K562 (cell line): ENCODE data around the gene KCNQ5. TPM values are rescaled to one million over a fixed set of nuclear protein-coding genes. Genes with fewer than 3 reads are reported as not detected.

Experiments
- ATAC-seq: fragments of 200-7000 bp; cut with Tn5 transposase; 3 replicates; pipeline ENCODE4 v1.9.1; 2020; ENCODE audit warnings: moderate library complexity
- BruUV-seq: library from RNA; stranded (reverse); fragments of 400-500 nt; replicated peaks from 2 replicates; lab custom pipeline; 2021; lab: Mats Ljungman, UMichigan
- CTCF ChIA-PET: fragments of 300-600 bp; formaldehyde crosslinking; extraction: SDS; loops from one replicate; lab custom pipeline; 2021; ENCODE audit warnings: low intra/inter-chr PET ratio; lab: Yijun Ruan, JAX
- POLR2A ChIA-PET: fragments of 300-600, 350-650 bp; sonication (Branson Sonifier 250); formaldehyde crosslinking; extraction: SDS; loops from one replicate; lab custom pipeline; 2021; ENCODE audit warnings: antibody characterized with exemption, inconsistent platforms; lab: Yijun Ruan, JAX
- DNase-seq, 4 experiments: peaks; one replicate each; pipeline versions ENCODE4 v3.0.0 to v3.0.0-alpha.2; 2011 to 2018; ENCODE audit warnings: low spot score in 3 of 4, mixed read lengths in 3 of 4; ENCODE audit errors: extremely low read depth in 1 of 4
- FAIRE-seq: peaks from 2 replicates; lab custom pipeline; 2011; peaks lifted over from hg19 to GRCh38; lab: Jason Lieb, UNC
- H2AFZ ChIP-seq: 2 replicates; pipeline ENCODE4 v1.6.0; 2011; ENCODE audit warnings: low read depth, low read length, control low read depth, inconsistent platforms
- H3K27ac ChIP-seq: fragments of 200-600 bp; 3 replicates; pipeline ENCODE4 v1.8.0; 2011; ENCODE audit warnings: low read depth, mild to moderate bottlenecking, control low read depth, inconsistent platforms, low read length, moderate library complexity, mixed read lengths; ENCODE audit errors: extremely low read depth
- H3K27me3 ChIP-seq, 2 experiments: fragments of 300-600 bp in 1 of 2; 2 replicates in 1 of 2; 3 replicates in 1 of 2; pipeline versions ENCODE4 v1.6.0 to v1.8.0; 2011; ENCODE audit warnings: inconsistent platforms in 2 of 2, low read length in 2 of 2, mild to moderate bottlenecking in 1 of 2, mixed read lengths in 1 of 2, moderate library complexity in 1 of 2; ENCODE audit not compliant: control insufficient read depth in 2 of 2, insufficient read depth in 2 of 2
- H3K36me3 ChIP-seq: fragments of 300-600 bp; 3 replicates; pipeline ENCODE4 v1.8.0; 2011; ENCODE audit warnings: mild to moderate bottlenecking, low read length, inconsistent platforms; ENCODE audit not compliant: control insufficient read depth, insufficient read depth
- H3K4me1 ChIP-seq, 2 experiments: fragments of 200-600 bp in 1 of 2; replicated peaks in 1 of 2; 2 replicates in 1 of 2; 3 replicates in 1 of 2; pipeline versions ENCODE4 v1.5.1 to v1.8.0; 2011; ENCODE audit warnings: inconsistent platforms in 2 of 2, low read length in 2 of 2, mild to moderate bottlenecking in 1 of 2, mixed read lengths in 1 of 2, moderate library complexity in 1 of 2; ENCODE audit not compliant: control insufficient read depth in 2 of 2, insufficient read depth in 2 of 2
- H3K4me2 ChIP-seq: 2 replicates; pipeline ENCODE4 v1.6.1; 2011; ENCODE audit warnings: low read length, control low read depth, inconsistent platforms, mixed read lengths; ENCODE audit not compliant: insufficient read depth
- H3K4me3 ChIP-seq: fragments of 200-600 bp; sonication (generic), shearing (Covaris generic); 2 replicates; pipeline ENCODE4 v1.5.1; 2016; ENCODE audit warnings: control low read depth, inconsistent platforms
- H3K79me2 ChIP-seq: fragments of 200-600 bp; 3 replicates; pipeline ENCODE4 v1.8.0; 2011; ENCODE audit warnings: low read length, inconsistent platforms; ENCODE audit not compliant: control insufficient read depth, insufficient read depth
- H3K9ac ChIP-seq, 2 experiments: 2 replicates each; pipeline versions ENCODE4 v1.6.0 to v1.6.1; 2011; ENCODE audit warnings: low read depth in 2 of 2, low read length in 2 of 2, control low read depth in 1 of 2, inconsistent platforms in 1 of 2, mild to moderate bottlenecking in 1 of 2, mixed read lengths in 1 of 2; ENCODE audit not compliant: insufficient read depth in 1 of 2
- H3K9me1 ChIP-seq: one replicate; pipeline ENCODE4 v1.6.0; 2011; ENCODE audit warnings: inconsistent platforms, mild to moderate bottlenecking, low read length, moderate library complexity; ENCODE audit not compliant: control insufficient read depth, insufficient read depth
- H3K9me3 ChIP-seq: replicated peaks from 2 replicates; pipeline ENCODE4 v1.5.1; 2011; ENCODE audit warnings: low read depth, low read length, inconsistent platforms; ENCODE audit not compliant: control insufficient read depth, insufficient read depth
- H4K20me1 ChIP-seq: replicated peaks from 2 replicates; pipeline ENCODE4 v1.6.1; 2011; ENCODE audit warnings: low read length, inconsistent platforms, mixed read lengths; ENCODE audit not compliant: control insufficient read depth, insufficient read depth
- ARHGAP35 ChIP-seq: fragments of 450-650 bp; IDR thresholded peaks from 2 replicates; pipeline ENCODE4 v1.6.1; 2018; ENCODE audit not compliant: partially characterized antibody
- ASH1L ChIP-seq: fragments of 450-650 bp; IDR thresholded peaks from 2 replicates; pipeline ENCODE4 v1.6.1; 2018; ENCODE audit warnings: borderline replicate concordance, mild to moderate bottlenecking, low read depth; ENCODE audit not compliant: partially characterized antibody
- CC2D1A ChIP-seq: fragments of 450-650 bp; IDR thresholded peaks from 2 replicates; pipeline ENCODE4 v1.6.1; 2017; ENCODE audit warnings: mild to moderate bottlenecking
- ETV5 ChIP-seq: sonication (generic); formaldehyde crosslinking; IDR thresholded peaks from 2 replicates; pipeline ENCODE4 v1.4.0; 2020; ENCODE audit warnings: low read depth, mild to moderate bottlenecking, missing genetic modification reagents
- HDAC3 ChIP-seq: fragments of 450-650 bp; IDR thresholded peaks from 2 replicates; pipeline ENCODE4 v1.6.1; 2018; ENCODE audit warnings: borderline replicate concordance, mild to moderate bottlenecking, moderate library complexity; ENCODE audit not compliant: partially characterized antibody
- HNRNPUL1 ChIP-seq: fragments of 200-400 bp; formaldehyde crosslinking; IDR thresholded peaks from 2 replicates; pipeline ENCODE4 v1.6.1; 2017; ENCODE audit warnings: low read length
- KLF1 ChIP-seq: fragments of 450-650 bp; IDR thresholded peaks from 2 replicates; pipeline ENCODE4 v1.6.1; 2016; ENCODE audit warnings: missing genetic modification characterization, missing compliant biosample characterization
- MYNN ChIP-seq, 2 experiments: sonication (generic); formaldehyde crosslinking in 1 of 2; IDR thresholded peaks; 2 replicates each; pipeline versions ENCODE4 v1.5.0 to v1.6.1; 2016 to 2020; ENCODE audit warnings: antibody characterized with exemption in 1 of 2, missing genetic modification reagents in 1 of 2
- NFE2 ChIP-seq: IDR thresholded peaks from 2 replicates; pipeline ENCODE4 v1.6.1; 2014; ENCODE audit warnings: antibody characterized with exemption, low read depth
- PHF20 ChIP-seq: fragments of 450-650 bp; IDR thresholded peaks from 2 replicates; pipeline ENCODE4 v1.6.1; 2018; ENCODE audit not compliant: partially characterized antibody
- STAT5A ChIP-seq: IDR thresholded peaks from 2 replicates; pipeline ENCODE4 v1.6.1; 2012; ENCODE audit warnings: low read length, inconsistent platforms, borderline replicate concordance
- ZBTB7A ChIP-seq: IDR thresholded peaks from 2 replicates; pipeline ENCODE4 v1.6.1; 2011; ENCODE audit warnings: low read depth, mild to moderate bottlenecking, low read length, moderate library complexity, borderline replicate concordance; ENCODE audit not compliant: control insufficient read depth
- ZNF583 ChIP-seq: fragments of 250-450 bp; sonication (Bioruptor Pico); IDR thresholded peaks from 2 replicates; pipeline ENCODE4 v1.4.0; 2020
- ZNF707 ChIP-seq: fragments of 250-450 bp; sonication (Bioruptor Pico); conservative IDR thresholded peaks from 2 replicates; pipeline ENCODE4 v1.8.0; 2022; ENCODE audit warnings: inconsistent platforms, mild to moderate bottlenecking, moderate library complexity
- ZNF780A ChIP-seq: fragments of 250-450 bp; sonication (Bioruptor Pico); IDR thresholded peaks from 2 replicates; pipeline ENCODE4 v1.5.0; 2021; ENCODE audit warnings: mild to moderate bottlenecking
- ZSCAN29 ChIP-seq: fragments of 450-650 bp; IDR thresholded peaks from 2 replicates; pipeline ENCODE4 v1.6.1; 2017
- WGBS: fragments of 100-300 bp; shearing (Covaris generic); methylation state at CpG from one replicate; pipeline ENCODE4 v1.1.6; 2016; ENCODE audit warnings: low coverage, mixed read lengths; ENCODE audit not compliant: insufficient coverage; ENCODE audit errors: missing lambda C conversion rate; 5-methylcytosine and 5-hydroxymethylcytosine counted together
- in situ Hi-C: fragments of 300-500 bp; cut with MboI; formaldehyde crosslinking; loops from 4 replicates; pipeline ENCODE4 v1.15.0; 2018; ENCODE audit warnings: inconsistent platforms, mixed read lengths
- intact Hi-C: fragments of 100-400 bp; cut with micrococcal nuclease; formaldehyde crosslinking; loops from 2 replicates; pipeline ENCODE4 v1.14.2; 2022
- polyA plus RNA-seq, 8 experiments: library from polyadenylated mRNA; depleted of rRNA in 4 of 8; stranded (reverse) in 5 of 8; unstranded in 3 of 8; fragments of >200 nt; fragmentation: Nextera tagmentation in 2 of 8; fragmentation: Illumina TruSeq in 1 of 8; extraction: Ambion mirVana in 2 of 8; extraction: Trizol in 1 of 8; gene quantifications; 2 replicates each; pipeline versions ENCODE4 v1.2.1 to v1.2.3, GENCODE V29; 2011 to 2014; ENCODE audit warnings: inconsistent platforms in 1 of 8, missing spikeins in 1 of 8
- total RNA-seq, 7 experiments: library from RNA; depleted of rRNA in 6 of 7; stranded (reverse); fragments of >200 nt in 6 of 7; fragmentation: Illumina TruSeq in 2 of 7; extraction: Trizol in 2 of 7; gene quantifications; 2 replicates each; pipeline versions ENCODE4 v1.2.1 to v1.2.3, GENCODE V29; 2011 to 2021; ENCODE audit warnings: low replicate concordance in 1 of 7
- TF ChIP-seq, protein P1 (sequence below): fragments of 250-450 bp; sonication (Bioruptor Pico); IDR thresholded peaks from 2 replicates; pipeline ENCODE4 v1.4.0; 2020; ENCODE audit warnings: mild to moderate bottlenecking, moderate library complexity
- TF ChIP-seq, protein P2 (sequence below), 3 experiments: IDR thresholded peaks in 2 of 3; conservative IDR thresholded peaks in 1 of 3; 2 replicates each; pipeline ENCODE4 v1.5.1; 2011 to 2012; ENCODE audit warnings: low read length in 3 of 3, mild to moderate bottlenecking in 3 of 3, control low read depth in 2 of 3, improper control_type of control experiment in 1 of 3, inconsistent platforms in 1 of 3, low read depth in 1 of 3, mixed read lengths in 1 of 3, moderate library complexity in 1 of 3; ENCODE audit not compliant: insufficient read depth in 2 of 3
- TF ChIP-seq, protein P3 (sequence below): sonication (generic); formaldehyde crosslinking; IDR thresholded peaks from 2 replicates; pipeline ENCODE4 v1.8.0; 2022; ENCODE audit warnings: missing genetic modification reagents, mild to moderate bottlenecking, borderline replicate concordance

Gene KCNQ5
- total and polyA plus RNA-seq, 9 of the 15 experiments (the other 6 are each of a cell fraction or from before 2014, with no cell fraction given): 0.31 to 5.9 (median 2.6) TPM

DNA sequence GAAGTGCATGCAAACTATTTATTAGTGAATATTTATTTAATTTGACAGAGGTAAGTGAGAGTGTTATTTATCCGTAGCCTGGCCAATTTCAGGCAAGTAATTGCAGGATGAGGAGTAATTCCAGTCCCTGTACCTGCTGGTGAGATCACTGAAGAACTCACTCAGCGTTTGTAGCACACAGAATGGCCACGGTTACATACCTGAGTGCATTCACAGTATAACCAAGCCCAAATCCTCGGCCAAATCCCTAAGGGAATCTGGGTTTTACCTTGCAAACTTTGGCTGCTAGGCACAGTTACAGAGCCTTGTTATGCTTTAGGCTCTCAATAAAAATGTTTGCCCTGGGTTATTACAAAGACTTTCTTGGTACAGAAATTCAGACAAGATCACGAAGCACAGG, 93.3 kb downstream of the KCNQ5 start:
- H3K9me3 ChIP-seq: no peaks in the 10 kb centered on the region
- H3K79me2 ChIP-seq: no peaks in the 10 kb centered on the region
- ChIA-PET CTCF (no interaction called here), POLR2A (no interaction called here)
- no peak for DNase-seq
- H3K9me1 ChIP-seq: no peaks in the 10 kb centered on the region
- no peak for FAIRE-seq
- in situ Hi-C loops (no loop called here), intact Hi-C loops (no loop called here)
- H3K9ac ChIP-seq: no peak overlapping the region
- H2AFZ ChIP-seq: no peak overlapping the region
- BruUV-seq: no TSS peak
- ATAC-seq: no peak
- TF ChIP-seq ZSCAN29 (no peak), NFE2 (no peak), ZNF707 (CRISPR knock-in tag) (no peak), CC2D1A (no peak), ZNF780A (CRISPR knock-in tag) (no peak), ZNF583 (CRISPR knock-in tag) (no peak), ARHGAP35 (no peak), MYNN (IDR thresholded peaks at IDR 0.05) (no peak), MYNN (CRISPR knock-in tag; IDR thresholded peaks at IDR 0.05) (no peak), ETV5 (CRISPR knock-in tag) (no peak), PHF20 (no peak), STAT5A (no peak), KLF1 (tag) (no peak), HNRNPUL1 (no peak), ZBTB7A (no peak), HDAC3 (no peak), ASH1L (no peak)
- TF ChIP-seq, protein P1, sequence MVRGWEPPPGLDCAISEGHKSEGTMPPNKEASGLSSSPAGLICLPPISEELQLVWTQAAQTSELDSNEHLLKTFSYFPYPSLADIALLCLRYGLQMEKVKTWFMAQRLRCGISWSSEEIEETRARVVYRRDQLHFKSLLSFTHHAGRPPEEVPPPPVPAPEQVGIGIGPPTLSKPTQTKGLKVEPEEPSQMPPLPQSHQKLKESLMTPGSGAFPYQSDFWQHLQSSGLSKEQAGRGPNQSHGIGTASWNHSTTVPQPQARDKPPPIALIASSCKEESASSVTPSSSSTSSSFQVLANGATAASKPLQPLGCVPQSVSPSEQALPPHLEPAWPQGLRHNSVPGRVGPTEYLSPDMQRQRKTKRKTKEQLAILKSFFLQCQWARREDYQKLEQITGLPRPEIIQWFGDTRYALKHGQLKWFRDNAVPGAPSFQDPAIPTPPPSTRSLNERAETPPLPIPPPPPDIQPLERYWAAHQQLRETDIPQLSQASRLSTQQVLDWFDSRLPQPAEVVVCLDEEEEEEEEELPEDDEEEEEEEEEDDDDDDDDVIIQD (CRISPR knock-in tag): no peak
- TF ChIP-seq, protein P2, sequence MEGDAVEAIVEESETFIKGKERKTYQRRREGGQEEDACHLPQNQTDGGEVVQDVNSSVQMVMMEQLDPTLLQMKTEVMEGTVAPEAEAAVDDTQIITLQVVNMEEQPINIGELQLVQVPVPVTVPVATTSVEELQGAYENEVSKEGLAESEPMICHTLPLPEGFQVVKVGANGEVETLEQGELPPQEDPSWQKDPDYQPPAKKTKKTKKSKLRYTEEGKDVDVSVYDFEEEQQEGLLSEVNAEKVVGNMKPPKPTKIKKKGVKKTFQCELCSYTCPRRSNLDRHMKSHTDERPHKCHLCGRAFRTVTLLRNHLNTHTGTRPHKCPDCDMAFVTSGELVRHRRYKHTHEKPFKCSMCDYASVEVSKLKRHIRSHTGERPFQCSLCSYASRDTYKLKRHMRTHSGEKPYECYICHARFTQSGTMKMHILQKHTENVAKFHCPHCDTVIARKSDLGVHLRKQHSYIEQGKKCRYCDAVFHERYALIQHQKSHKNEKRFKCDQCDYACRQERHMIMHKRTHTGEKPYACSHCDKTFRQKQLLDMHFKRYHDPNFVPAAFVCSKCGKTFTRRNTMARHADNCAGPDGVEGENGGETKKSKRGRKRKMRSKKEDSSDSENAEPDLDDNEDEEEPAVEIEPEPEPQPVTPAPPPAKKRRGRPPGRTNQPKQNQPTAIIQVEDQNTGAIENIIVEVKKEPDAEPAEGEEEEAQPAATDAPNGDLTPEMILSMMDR (IDR thresholded peaks at IDR 0.05 in 2 of 3, conservative IDR thresholded peaks at IDR 0.05 in 1 of 3; ENCODE audit: insufficient read depth in 2 of 3, low read depth in 1 of 3, low read length in 3 of 3): no peak
- TF ChIP-seq, protein P3, sequence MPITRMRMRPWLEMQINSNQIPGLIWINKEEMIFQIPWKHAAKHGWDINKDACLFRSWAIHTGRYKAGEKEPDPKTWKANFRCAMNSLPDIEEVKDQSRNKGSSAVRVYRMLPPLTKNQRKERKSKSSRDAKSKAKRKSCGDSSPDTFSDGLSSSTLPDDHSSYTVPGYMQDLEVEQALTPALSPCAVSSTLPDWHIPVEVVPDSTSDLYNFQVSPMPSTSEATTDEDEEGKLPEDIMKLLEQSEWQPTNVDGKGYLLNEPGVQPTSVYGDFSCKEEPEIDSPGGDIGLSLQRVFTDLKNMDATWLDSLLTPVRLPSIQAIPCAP (CRISPR knock-in tag): no peak
- WGBS: 13% methylated on average over 5 of the region's 5 CpGs
- no peaks in the 10 kb centered on the region for H4K20me1 ChIP-seq
- no peak overlapping the region for H3K27ac ChIP-seq
- H3K4me2 ChIP-seq: no peak overlapping the region
- H3K27me3 ChIP-seq: no peaks in the 10 kb centered on the region
- H3K4me3 ChIP-seq: no peak overlapping the region
- no peaks in the 10 kb centered on the region for H3K36me3 ChIP-seq
- H3K4me1 ChIP-seq: no peaks in the 10 kb centered on the region
